ENCODE data around the gene KRT31. TPM values are rescaled to one million over a fixed set of nuclear protein-coding genes. Genes with fewer than 3 reads are reported as not detected.
"Not testable (repeated sequence)": the region's sequence is repeated elsewhere in the genome, so short reads cannot be mapped to it uniquely, and the experiment has no call there.

Gene KRT31
- total RNA-seq, 1 donor from 2014 or later, result not detected

DNA sequence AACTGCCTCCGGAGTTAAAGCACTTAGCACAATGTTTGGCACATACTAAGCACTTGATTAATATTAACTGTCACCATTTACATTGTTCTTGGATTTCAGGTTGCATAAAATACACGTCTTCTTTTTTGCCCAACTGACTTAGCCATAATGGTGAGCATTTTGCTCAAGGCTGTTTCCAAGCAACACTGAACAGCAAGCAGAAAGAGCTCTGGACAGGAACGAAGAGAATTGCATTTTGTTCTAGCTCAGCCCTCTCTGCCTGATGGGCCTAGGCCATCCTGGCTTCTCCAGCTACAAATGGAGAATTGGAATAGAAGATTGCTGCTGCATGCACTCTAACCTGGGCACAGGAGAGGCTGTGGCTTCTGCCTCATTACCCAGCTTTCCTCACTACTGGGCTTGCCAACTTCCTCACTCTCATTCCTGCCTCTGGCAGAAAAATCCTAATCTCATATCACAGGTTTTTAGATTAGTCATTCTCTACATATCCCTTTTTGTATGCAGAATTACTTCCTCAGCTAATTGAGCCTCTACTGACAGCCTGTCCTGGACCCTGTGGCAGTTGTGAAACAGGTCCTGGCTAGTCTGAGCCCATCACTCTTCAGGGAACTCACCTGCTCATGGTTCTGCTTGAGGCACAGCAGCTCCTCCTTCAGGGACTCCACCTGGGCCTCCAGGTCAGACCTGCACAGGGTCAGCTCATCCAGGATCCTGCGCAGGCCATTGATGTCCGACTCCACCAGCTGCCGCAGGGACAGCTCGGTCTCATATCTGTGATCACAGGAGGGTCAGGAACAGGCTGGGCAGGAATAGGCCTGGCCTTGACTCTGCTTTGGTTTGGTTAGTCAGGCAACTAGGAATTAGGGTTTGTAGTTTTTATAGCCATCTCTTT lies 49.3 kb downstream of the KRT31 start:
- Mint-ChIP-seq H3K27me3 (ENCODE audit: unreplicated experiment) (peaks cover 16% of the 10 kb centered on the region), H3K9me3 (ENCODE audit: unreplicated experiment) (peaks cover 3% of the 10 kb centered on the region), H3K4me3 (ENCODE audit: unreplicated experiment) (no peak overlapping the region), H3K4me1 (ENCODE audit: unreplicated experiment) (no peaks in the 10 kb centered on the region), H3K27ac (ENCODE audit: unreplicated experiment) (no peak overlapping the region), H3K36me3 (ENCODE audit: unreplicated experiment) (no peaks in the 10 kb centered on the region)
- peak; percentile 67 for DNase-seq (ENCODE audit: extremely low spot score, unreplicated experiment)
- TF ChIP-seq CTCF (IDR thresholded peaks at IDR 0.05), result no peak

DNA sequence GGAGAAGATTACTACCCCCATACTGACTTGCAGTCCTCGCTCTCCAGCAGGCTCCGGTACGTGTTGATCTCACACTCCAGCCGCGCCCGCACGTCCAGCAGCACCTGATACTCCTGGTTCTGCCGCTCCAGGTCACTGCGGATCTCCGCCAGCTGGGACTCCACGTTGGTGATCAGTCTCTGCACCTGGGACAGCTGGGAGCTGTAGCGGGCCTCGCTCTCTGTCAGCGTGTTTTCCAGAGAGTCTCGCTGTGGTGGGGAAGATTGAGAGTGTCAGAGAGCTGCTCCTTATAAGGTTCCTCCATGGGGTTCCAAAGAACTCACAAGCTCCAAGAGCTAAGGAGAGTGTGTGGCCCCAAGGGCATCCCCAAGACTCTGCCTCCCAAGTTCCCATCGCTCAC lies 51.0 kb downstream of the KRT31 start:
- peaks cover 19% of the 10 kb centered on the region for H3K9me3 Mint-ChIP-seq (ENCODE audit: unreplicated experiment)
- not testable (repeated sequence) for H3K36me3 Mint-ChIP-seq (ENCODE audit: unreplicated experiment); H3K4me1 Mint-ChIP-seq (ENCODE audit: unreplicated experiment); H3K27ac Mint-ChIP-seq (ENCODE audit: unreplicated experiment); H3K4me3 Mint-ChIP-seq (ENCODE audit: unreplicated experiment); H3K27me3 Mint-ChIP-seq (ENCODE audit: unreplicated experiment)
- DNase-seq (ENCODE audit: extremely low spot score, unreplicated experiment), result peak; percentile 53

- peaks cover 19% of the 10 kb centered on the region for H3K9me3 Mint-ChIP-seq (ENCODE audit: unreplicated experiment)
- H3K36me3 Mint-ChIP-seq (ENCODE audit: unreplicated experiment), result peaks cover 4% of the 10 kb centered on the region
- no peak overlapping the region for H3K27ac Mint-ChIP-seq (ENCODE audit: unreplicated experiment)
- H3K27me3 Mint-ChIP-seq (ENCODE audit: unreplicated experiment), result peaks cover 2% of the 10 kb centered on the region
- no peak for TF ChIP-seq CTCF (IDR thresholded peaks at IDR 0.05)
- no peaks in the 10 kb centered on the region for H3K4me1 Mint-ChIP-seq (ENCODE audit: unreplicated experiment)
- DNase-seq (ENCODE audit: extremely low spot score, unreplicated experiment), result peak; percentile 62
- no peak overlapping the region for H3K4me3 Mint-ChIP-seq (ENCODE audit: unreplicated experiment)
These were observed 51.4 kb downstream of the KRT31 start for GRCh38 chr17:41345992-41346391.

Other genes with a start within 250 kb of the KRT31 start
- not detected in 2 replicates for gene KRTAP4-5, start 247.8 kb downstream of the KRT31 start, total RNA-seq
- gene KRTAP4-4, start 236.9 kb downstream of the KRT31 start, total RNA-seq, result not detected in 2 replicates
- gene KRTAP4-3, start 229.4 kb downstream of the KRT31 start, total RNA-seq, result not detected in 2 replicates
- gene KRTAP4-2, start 219.4 kb downstream of the KRT31 start, total RNA-seq, result not detected in 2 replicates
- not detected in 2 replicates for gene KRTAP4-1, start 212.7 kb downstream of the KRT31 start, total RNA-seq
- gene KRTAP9-1, start 207.7 kb downstream of the KRT31 start, total RNA-seq, result not detected in 2 replicates
- not detected in 2 replicates for gene KRTAP9-2, start 171.0 kb downstream of the KRT31 start, total RNA-seq
- gene KRTAP9-3, start 165.2 kb downstream of the KRT31 start, total RNA-seq, result not detected in 2 replicates
- gene KRTAP9-8, start 159.6 kb downstream of the KRT31 start, total RNA-seq, result not detected in 2 replicates
- not detected in 2 replicates for gene KRTAP9-4, start 147.9 kb downstream of the KRT31 start, total RNA-seq
- gene KRTAP9-9, start 142.2 kb downstream of the KRT31 start, total RNA-seq, result not detected in 2 replicates
- gene KRTAP9-6, start 132.2 kb downstream of the KRT31 start, total RNA-seq, result not detected in 2 replicates
- gene KRTAP9-7, start 121.9 kb downstream of the KRT31 start, total RNA-seq, result not detected in 2 replicates
- not detected in 2 replicates for gene KRTAP29-1, start 94.8 kb downstream of the KRT31 start, total RNA-seq
- not detected in 2 replicates for gene KRTAP16-1, start 88.3 kb downstream of the KRT31 start, total RNA-seq
- gene KRTAP17-1, start 81.9 kb downstream of the KRT31 start, total RNA-seq, result not detected in 2 replicates
- not detected in 2 replicates for gene KRT33A, start 46.8 kb downstream of the KRT31 start, total RNA-seq
- not detected in 2 replicates for gene KRT33B, start 27.8 kb downstream of the KRT31 start, total RNA-seq
- not detected in 2 replicates for gene KRT34, start 15.3 kb downstream of the KRT31 start, total RNA-seq
- not detected in 2 replicates for gene KRT37, start 27.0 kb upstream of the KRT31 start, total RNA-seq
- not detected in 2 replicates for gene KRT38, start 43.4 kb upstream of the KRT31 start, total RNA-seq
- gene KRT32, start 69.8 kb upstream of the KRT31 start, total RNA-seq, result not detected in 2 replicates
- not detected in 2 replicates for gene KRT35, start 83.5 kb upstream of the KRT31 start, total RNA-seq
- gene KRT36, start 92.3 kb upstream of the KRT31 start, total RNA-seq, result not detected in 2 replicates
- not detected in 2 replicates for gene KRT13, start 108.0 kb upstream of the KRT31 start, total RNA-seq
- gene KRT15, start 121.3 kb upstream of the KRT31 start, total RNA-seq, result not detected in 2 replicates
- gene KRT19, start 130.7 kb upstream of the KRT31 start, total RNA-seq, result 0.65 and 1.5 TPM in 2 replicates
- gene KRT9, start 174.5 kb upstream of the KRT31 start, total RNA-seq, result 0.30 TPM in 1 of 2 replicates, not detected in the other
- gene KRT14, start 189.3 kb upstream of the KRT31 start, total RNA-seq, result not detected in 2 replicates
- 1.3 and 1.4 TPM in 2 replicates for gene KRT16, start 215.2 kb upstream of the KRT31 start, total RNA-seq
- gene KRT17, start 227.0 kb upstream of the KRT31 start, total RNA-seq, result 40.5 and 43.2 TPM in 2 replicates

Data from osteocyte (in vitro differentiated cells).